IMR-90 (cell line): ENCODE measurements around the gene GALM. TPM values are rescaled to one million over a fixed set of nuclear protein-coding genes. Genes with fewer than 3 reads are reported as not detected.

Experiments used
- ATAC-seq: fragments of 200-7000 bp; cut with Tn5 transposase; 2 replicates; pipeline ENCODE4 v1.9.1; 2020; ENCODE audit warnings: low read depth, mild to moderate bottlenecking, moderate library complexity
- BruUV-seq: library from RNA; stranded (reverse); fragments of 400-500 nt; replicated peaks from 2 replicates; lab custom pipeline; 2021; lab: Mats Ljungman, UMichigan
- CTCF ChIA-PET: fragments of 300-600 bp; formaldehyde crosslinking; extraction: SDS; loops from one replicate; lab custom pipeline; 2021; ENCODE audit warnings: antibody characterized with exemption; lab: Yijun Ruan, JAX
- POLR2A ChIA-PET: fragments of 300-600 bp; sonication (Branson Sonifier 250); formaldehyde crosslinking; loops from one replicate; lab custom pipeline; 2022; ENCODE audit warnings: antibody characterized with exemption; ENCODE audit not compliant: unreplicated experiment; lab: Charles Lee
- DNase-seq: peaks from one replicate; pipeline ENCODE4 v3.0.0; 2013
- H2AFZ ChIP-seq: replicated peaks from 2 replicates; pipeline ENCODE3; 2013; ENCODE audit warnings: low read length, mild to moderate bottlenecking; ENCODE audit not compliant: poor library complexity
- H2AK5ac ChIP-seq: 2 replicates; pipeline ENCODE4 v1.6.1; 2013; ENCODE audit warnings: low read depth, low read length, inconsistent platforms
- H2AK9ac ChIP-seq: replicated peaks from 2 replicates; pipeline ENCODE3; 2013; ENCODE audit warnings: mild to moderate bottlenecking, low read depth, low read length, moderate library complexity; ENCODE audit not compliant: poor library complexity
- H2BK120ac ChIP-seq: 2 replicates; pipeline ENCODE4 v1.6.1; 2013; ENCODE audit warnings: low read depth, low read length, inconsistent platforms
- H2BK15ac ChIP-seq: 3 replicates; pipeline ENCODE4 v1.6.1; 2013; ENCODE audit warnings: low read depth, low read length, inconsistent platforms
- H2BK20ac ChIP-seq: 2 replicates; pipeline ENCODE4 v1.6.1; 2013; ENCODE audit warnings: low read depth, mild to moderate bottlenecking, inconsistent platforms, low read length, moderate library complexity
- H2BK5ac ChIP-seq: 2 replicates; pipeline ENCODE4 v1.6.1; 2013; ENCODE audit warnings: mild to moderate bottlenecking, low read depth, low read length, inconsistent platforms; ENCODE audit not compliant: poor library complexity, severe bottlenecking
- H3K14ac ChIP-seq: replicated peaks from 2 replicates; pipeline ENCODE4 v1.6.1; 2013; ENCODE audit warnings: low read depth, low read length, inconsistent platforms
- H3K18ac ChIP-seq: 2 replicates; pipeline ENCODE4 v1.6.1; 2013; ENCODE audit warnings: low read depth, low read length, control low read depth
- H3K23ac ChIP-seq: 2 replicates; pipeline ENCODE4 v1.6.1; 2013; ENCODE audit warnings: low read depth, low read length, inconsistent platforms
- H3K27ac ChIP-seq: 2 replicates; pipeline ENCODE4 v1.5.1; 2013; ENCODE audit warnings: mild to moderate bottlenecking, control low read depth, low read length; ENCODE audit not compliant: insufficient read depth
- H3K27me3 ChIP-seq: 2 replicates; pipeline ENCODE4 v1.6.1; 2013; ENCODE audit warnings: low read length; ENCODE audit not compliant: control insufficient read depth, insufficient read depth
- H3K36me3 ChIP-seq: 2 replicates; pipeline ENCODE4 v1.6.1; 2013; ENCODE audit warnings: low read length, mixed read lengths; ENCODE audit not compliant: control insufficient read depth, insufficient read depth
- H3K4ac ChIP-seq: 2 replicates; pipeline ENCODE4 v1.6.1; 2013; ENCODE audit warnings: low read depth, low read length, inconsistent platforms
- H3K4me1 ChIP-seq: 2 replicates; pipeline ENCODE4 v1.6.1; 2013; ENCODE audit warnings: low read length, mixed read lengths; ENCODE audit not compliant: control insufficient read depth, insufficient read depth
- H3K4me2 ChIP-seq: 2 replicates; pipeline ENCODE4 v1.6.1; 2013; ENCODE audit warnings: low read depth, mild to moderate bottlenecking, control low read depth, low read length, moderate library complexity
- H3K4me3 ChIP-seq: 2 replicates; pipeline ENCODE4 v1.5.1; 2013; ENCODE audit warnings: low read depth, mild to moderate bottlenecking, control low read depth, low read length, moderate library complexity; ENCODE audit not compliant: insufficient read depth
- H3K56ac ChIP-seq: 2 replicates; pipeline ENCODE4 v1.6.1; 2013; ENCODE audit warnings: low read length, inconsistent platforms; ENCODE audit not compliant: insufficient read depth; ENCODE audit errors: extremely low read depth
- H3K79me1 ChIP-seq, 2 experiments: 2 replicates each; pipeline ENCODE4 v1.6.1; 2013; ENCODE audit warnings: low read length in 2 of 2, inconsistent platforms in 1 of 2, low read depth in 1 of 2
- H3K9ac ChIP-seq: 2 replicates; pipeline ENCODE4 v1.6.1; 2013; ENCODE audit warnings: low read depth, low read length, control low read depth
- H3K9me1 ChIP-seq: 2 replicates; pipeline ENCODE4 v1.6.1; 2013; ENCODE audit warnings: low read length, inconsistent platforms; ENCODE audit not compliant: insufficient read depth
- H3K9me3 ChIP-seq: 2 replicates; pipeline ENCODE4 v1.6.1; 2013; ENCODE audit warnings: low read length; ENCODE audit not compliant: control insufficient read depth, insufficient read depth
- H4K20me1 ChIP-seq: 2 replicates; pipeline ENCODE4 v1.6.1; 2013; ENCODE audit warnings: low read length, inconsistent platforms; ENCODE audit not compliant: insufficient read depth
- H4K5ac ChIP-seq: 2 replicates; pipeline ENCODE4 v1.6.1; 2013; ENCODE audit warnings: mild to moderate bottlenecking, low read depth, low read length, control low read depth
- H4K8ac ChIP-seq, 2 experiments: 2 replicates each; pipeline ENCODE4 v1.6.1; 2013; ENCODE audit warnings: low read depth in 2 of 2, low read length in 2 of 2, control low read depth in 1 of 2, inconsistent platforms in 1 of 2
- H4K91ac ChIP-seq: 2 replicates; pipeline ENCODE4 v1.6.1; 2013; ENCODE audit warnings: low read depth, low read length, inconsistent platforms; ENCODE audit not compliant: insufficient read depth
- CEBPB ChIP-seq: IDR thresholded peaks from 2 replicates; pipeline ENCODE4 v1.6.1; 2012; ENCODE audit warnings: low read depth, low read length, improper control_type of control experiment
- FOS ChIP-seq: fragments of 150-350 bp; IDR thresholded peaks from 2 replicates; pipeline ENCODE4 v1.6.1; 2016; ENCODE audit warnings: low read depth, low read length
- MAZ ChIP-seq: IDR thresholded peaks from 2 replicates; pipeline ENCODE4 v1.6.1; 2012; ENCODE audit warnings: low read depth, mild to moderate bottlenecking, low read length, improper control_type of control experiment, moderate library complexity, borderline replicate concordance
- POLR2A ChIP-seq: IDR thresholded peaks from 2 replicates; pipeline ENCODE4 v1.6.1; 2012; ENCODE audit warnings: mild to moderate bottlenecking, low read depth, low read length
- RCOR1 ChIP-seq: IDR thresholded peaks from 2 replicates; pipeline ENCODE4 v1.6.1; 2012; ENCODE audit warnings: mild to moderate bottlenecking, low read length, improper control_type of control experiment; ENCODE audit not compliant: insufficient replicate concordance
- dilution Hi-C: fragments of 300-500 bp; cut with HindIII; formaldehyde crosslinking; loops from one replicate; pipeline ENCODE4 v1.14.3; 2018; ENCODE audit warnings: low sequenced_read_pairs; ENCODE audit not compliant: unreplicated experiment
- in situ Hi-C: fragments of 300-500 bp; cut with MboI; formaldehyde crosslinking; loops from 3 replicates; pipeline ENCODE4 v1.14.3; 2019; ENCODE audit warnings: low sequenced_read_pairs, inconsistent platforms, mixed read lengths
- intact Hi-C: fragments of 100-400 bp; cut with micrococcal nuclease; formaldehyde crosslinking; loops from 2 replicates; pipeline ENCODE4 v1.10.0; 2022
- polyA plus RNA-seq, 3 experiments: library from polyadenylated mRNA; depleted of rRNA; stranded (reverse); fragments of >200 nt; gene quantifications; 2 replicates each; pipeline ENCODE4 v1.2.3, GENCODE V29; 2012; ENCODE audit warnings: low replicate concordance in 1 of 3
- total RNA-seq: library from RNA; depleted of rRNA; stranded (reverse); fragments of >200 nt; gene quantifications from 2 replicates; pipeline ENCODE4 v1.2.3, GENCODE V29; 2012
- TF ChIP-seq, protein P1 (sequence below): fragments of 150-350 bp; IDR thresholded peaks from 2 replicates; pipeline ENCODE4 v1.6.1; 2017; ENCODE audit warnings: mild to moderate bottlenecking, antibody characterized with exemption, low read length, low read depth
- TF ChIP-seq, protein P2 (sequence below): fragments of 150-350 bp; IDR thresholded peaks from 2 replicates; pipeline ENCODE4 v1.6.1; 2016; ENCODE audit warnings: low read depth, mild to moderate bottlenecking, low read length, moderate library complexity, borderline replicate concordance

The GALM gene
- total and polyA plus RNA-seq, 2 of the 4 experiments (the other 2 are of a cell fraction): 12.1 to 24.2 TPM

DNA sequence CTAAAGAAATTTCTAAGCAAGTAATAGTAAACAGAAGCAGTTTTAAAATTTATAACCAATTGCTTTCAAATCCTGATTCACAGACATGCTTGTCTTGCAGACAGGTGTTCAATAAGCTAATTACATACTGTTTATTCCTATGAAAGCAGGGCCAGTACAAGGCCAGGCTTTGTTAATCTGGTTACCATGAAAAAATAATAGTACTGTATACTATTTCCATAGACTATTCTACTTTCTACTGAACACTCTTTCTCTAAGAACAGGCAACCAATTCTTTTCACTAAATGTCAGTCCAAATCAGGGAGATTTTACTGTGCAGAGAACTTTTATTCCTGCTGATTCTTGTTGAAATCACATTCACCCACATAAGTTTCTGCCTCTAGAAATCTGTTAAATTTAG, 88.1 kb downstream of the GALM start:
- no peak for DNase-seq
- Histone ChIP-seq H2AK9ac (no peak overlapping the region), H4K20me1 (peaks cover 19% of the 10 kb centered on the region), H3K4me1 (peaks cover 3% of the 10 kb centered on the region; the same call in 1 of the 2 replicates), H4K5ac (no peak overlapping the region), H3K27me3 (no peaks in the 10 kb centered on the region), H2BK120ac (no peak overlapping the region), H3K23ac (no peak overlapping the region), H2BK5ac (no peak overlapping the region), H3K56ac (no peak overlapping the region), H3K9me1 (no peaks in the 10 kb centered on the region), H2AK5ac (no peak overlapping the region), H3K4me2 (no peak overlapping the region), H3K36me3 (peaks cover 4% of the 10 kb centered on the region), H2BK15ac (no peak overlapping the region), H3K9ac (no peak overlapping the region), H3K9me3 (no peaks in the 10 kb centered on the region), H3K4me3 (no peak overlapping the region), H3K27ac (no peak overlapping the region), H4K8ac (no peak overlapping the region), H3K14ac (no peak overlapping the region), H3K18ac (no peak overlapping the region), H3K79me1 (peaks cover 3 to 17% of the 10 kb centered on the region in 2 experiments; a peak in 2 of 4 replicates), H2AFZ (no peak overlapping the region), H2BK20ac (no peak overlapping the region), H4K91ac (no peak overlapping the region), H3K4ac (no peak overlapping the region)
- ATAC-seq: no peak
- CTCF ChIA-PET: interaction anchor here (0.6 kb wide), 1 partner anchor 681 kb away, joined by 7 read pairs; no protein-coding TSS in a partner anchor
- POLR2A ChIA-PET: no interaction called here
- TF ChIP-seq, protein P1, sequence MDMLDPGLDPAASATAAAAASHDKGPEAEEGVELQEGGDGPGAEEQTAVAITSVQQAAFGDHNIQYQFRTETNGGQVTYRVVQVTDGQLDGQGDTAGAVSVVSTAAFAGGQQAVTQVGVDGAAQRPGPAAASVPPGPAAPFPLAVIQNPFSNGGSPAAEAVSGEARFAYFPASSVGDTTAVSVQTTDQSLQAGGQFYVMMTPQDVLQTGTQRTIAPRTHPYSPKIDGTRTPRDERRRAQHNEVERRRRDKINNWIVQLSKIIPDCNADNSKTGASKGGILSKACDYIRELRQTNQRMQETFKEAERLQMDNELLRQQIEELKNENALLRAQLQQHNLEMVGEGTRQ: no peak
- TF ChIP-seq CEBPB (no peak), POLR2A (no peak), FOS (no peak), MAZ (no peak), RCOR1 (no peak)
- TF ChIP-seq, protein P2, sequence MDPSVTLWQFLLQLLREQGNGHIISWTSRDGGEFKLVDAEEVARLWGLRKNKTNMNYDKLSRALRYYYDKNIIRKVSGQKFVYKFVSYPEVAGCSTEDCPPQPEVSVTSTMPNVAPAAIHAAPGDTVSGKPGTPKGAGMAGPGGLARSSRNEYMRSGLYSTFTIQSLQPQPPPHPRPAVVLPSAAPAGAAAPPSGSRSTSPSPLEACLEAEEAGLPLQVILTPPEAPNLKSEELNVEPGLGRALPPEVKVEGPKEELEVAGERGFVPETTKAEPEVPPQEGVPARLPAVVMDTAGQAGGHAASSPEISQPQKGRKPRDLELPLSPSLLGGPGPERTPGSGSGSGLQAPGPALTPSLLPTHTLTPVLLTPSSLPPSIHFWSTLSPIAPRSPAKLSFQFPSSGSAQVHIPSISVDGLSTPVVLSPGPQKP: no peak
- intact Hi-C loops (no loop called here), dilution Hi-C loops (no loop called here), in situ Hi-C loops (no loop called here)
- BruUV-seq: no TSS peak
